Keratinocyte (primary cell): ENCODE measurements around the gene AHRR. TPM values are rescaled to one million over a fixed set of nuclear protein-coding genes. Genes with fewer than 3 reads are reported as not detected.

ENCODE experiments used
- DNase-seq: peaks from one replicate; pipeline ENCODE4 v3.0.0-alpha.2; 2011; ENCODE audit warnings: low read depth, missing footprints, low spot score
- FAIRE-seq: peaks from 2 replicates; lab custom pipeline; 2011; peaks lifted over from hg19 to GRCh38; lab: Jason Lieb, UNC
- H2AFZ ChIP-seq: 2 replicates; pipeline ENCODE4 v1.6.0; 2012; ENCODE audit warnings: low read length, control low read depth, inconsistent platforms; ENCODE audit not compliant: control insufficient read depth
- H3K27ac ChIP-seq: 2 replicates; pipeline ENCODE4 v1.5.1; 2011; ENCODE audit warnings: low read length; ENCODE audit not compliant: control insufficient read depth, insufficient read depth
- H3K27me3 ChIP-seq: 3 replicates; pipeline ENCODE4 v1.6.0; 2011; ENCODE audit warnings: low read length; ENCODE audit not compliant: control insufficient read depth, insufficient read depth; ENCODE audit errors: extremely low read depth
- H3K36me3 ChIP-seq, 2 experiments: 2 replicates in 1 of 2; 3 replicates in 1 of 2; pipeline ENCODE4 v1.5.1; 2011; ENCODE audit warnings: low read length in 2 of 2, mild to moderate bottlenecking in 1 of 2; ENCODE audit not compliant: control insufficient read depth in 2 of 2, insufficient read depth in 2 of 2; ENCODE audit errors: extremely low read depth in 1 of 2
- H3K4me1 ChIP-seq: 3 replicates; pipeline ENCODE4 v1.5.1; 2011; ENCODE audit warnings: low read length; ENCODE audit not compliant: control insufficient read depth, insufficient read depth; ENCODE audit errors: extremely low read depth
- H3K4me2 ChIP-seq: 3 replicates; pipeline ENCODE4 v1.6.0; 2011; ENCODE audit warnings: low read depth, low read length; ENCODE audit not compliant: control insufficient read depth, insufficient read depth; ENCODE audit errors: extremely low read depth
- H3K4me3 ChIP-seq, 3 experiments: fragments of 200-600 bp in 1 of 3; sonication (generic) in 1 of 3; 2 replicates in 2 of 3; 3 replicates in 1 of 3; pipeline ENCODE4 v1.5.1; 2011 to 2016; ENCODE audit warnings: low read length in 3 of 3, mild to moderate bottlenecking in 3 of 3, control low read depth in 2 of 3, inconsistent platforms in 1 of 3, low read depth in 1 of 3, mixed read lengths in 1 of 3, mixed run types in 1 of 3, moderate library complexity in 1 of 3; ENCODE audit not compliant: control insufficient read depth in 2 of 3, insufficient read depth in 2 of 3; ENCODE audit errors: extremely low read depth in 1 of 3
- H3K79me2 ChIP-seq: 2 replicates; pipeline ENCODE4 v1.6.0; 2012; ENCODE audit warnings: low read length; ENCODE audit not compliant: control insufficient read depth, insufficient read depth
- H3K9ac ChIP-seq: 3 replicates; pipeline ENCODE4 v1.6.0; 2011; ENCODE audit warnings: low read length; ENCODE audit not compliant: control insufficient read depth, insufficient read depth; ENCODE audit errors: extremely low read depth
- H3K9me1 ChIP-seq: 3 replicates; pipeline ENCODE4 v1.6.0; 2011; ENCODE audit warnings: low read length; ENCODE audit not compliant: control insufficient read depth, insufficient read depth; ENCODE audit errors: extremely low read depth
- H3K9me3 ChIP-seq: 2 replicates; pipeline ENCODE4 v1.5.1; 2012; ENCODE audit warnings: low read depth, low read length; ENCODE audit not compliant: control insufficient read depth
- H4K20me1 ChIP-seq: 3 replicates; pipeline ENCODE4 v1.6.0; 2011; ENCODE audit warnings: low read length; ENCODE audit not compliant: control insufficient read depth, insufficient read depth; ENCODE audit errors: extremely low read depth
- EZH2 ChIP-seq: IDR thresholded peaks from one replicate; pipeline ENCODE4 v1.6.1; 2012; ENCODE audit warnings: inconsistent platforms, mild to moderate bottlenecking, low read length, moderate library complexity
- dilution Hi-C: fragments of 300-500 bp; cut with MboI; formaldehyde crosslinking; loops from one replicate; pipeline ENCODE4 v1.7.0; 2020; ENCODE audit warnings: low sequenced_read_pairs; ENCODE audit not compliant: extremely low pct_ligation_motif_present
- polyA plus RNA-seq, 5 experiments: library from polyadenylated mRNA; depleted of rRNA in 3 of 5; stranded (reverse) in 3 of 5; stranded (forward) in 1 of 5; unstranded in 1 of 5; fragments of >200 nt; gene quantifications; 1 replicate in 1 of 5; 2 replicates in 3 of 5; 3 replicates in 1 of 5; pipeline versions ENCODE4 v1.2.1 to v1.2.3, GENCODE V29; 2011 to 2012; ENCODE audit warnings: missing spikeins in 2 of 5, low read depth in 1 of 5, low replicate concordance in 1 of 5
- TF ChIP-seq, protein P1 (sequence below), 3 experiments: IDR thresholded peaks in 1 of 3; conservative IDR thresholded peaks in 1 of 3; optimal IDR thresholded peaks in 1 of 3; 2 replicates in 2 of 3; 3 replicates in 1 of 3; pipeline versions ENCODE3 to v1.5.1; 2011; ENCODE audit warnings: low read length in 3 of 3, mild to moderate bottlenecking in 3 of 3, moderate library complexity in 2 of 3, control low read depth in 1 of 3, inconsistent platforms in 1 of 3; ENCODE audit not compliant: insufficient read depth in 2 of 3; ENCODE audit errors: extremely low read depth in 1 of 3

The AHRR gene
- polyA plus RNA-seq, 1 donor (not counting 4 experiments of a cell fraction or from before 2014, with no cell fraction given) = 0.24 TPM

DNA sequence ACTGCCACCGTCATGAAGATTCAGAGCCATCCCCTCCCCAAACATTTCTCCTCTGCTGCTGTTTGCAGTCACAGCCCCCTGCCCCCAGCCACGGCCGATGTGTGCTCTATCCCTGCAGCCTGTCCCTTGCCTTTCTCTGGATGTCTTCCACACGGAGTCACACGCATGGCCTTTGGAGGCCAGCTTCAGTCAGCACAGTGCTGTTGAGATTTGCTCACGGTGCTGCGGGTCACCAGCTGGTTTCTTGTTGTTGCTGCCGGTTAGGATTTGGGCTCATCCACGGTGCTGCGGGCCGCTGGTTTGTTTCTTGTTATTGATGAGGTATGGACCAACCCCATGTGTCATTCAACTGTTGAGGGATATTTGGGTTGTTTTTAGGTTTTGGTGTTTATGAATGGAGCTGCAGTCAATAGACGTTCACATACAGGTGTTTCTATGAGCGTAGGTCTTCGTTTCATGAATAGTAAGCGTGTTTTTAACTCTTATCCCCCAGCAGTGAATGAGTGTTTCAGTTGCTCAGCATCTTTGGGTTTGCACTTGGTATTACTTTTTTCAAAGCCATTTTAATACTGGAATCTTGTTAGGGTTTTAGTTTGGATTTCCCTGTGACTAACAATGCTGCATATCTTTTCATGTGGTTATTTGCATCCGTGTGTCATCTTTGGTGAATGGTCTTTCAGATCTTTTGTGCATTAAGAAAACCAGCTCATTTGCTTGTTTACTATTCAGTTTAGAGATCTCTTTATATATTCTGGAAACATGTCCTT, 57.6 kb downstream of the AHRR start:
- no peak overlapping the region for H3K4me2 ChIP-seq
- H3K9me1 ChIP-seq = no peaks in the 10 kb centered on the region
- no peak overlapping the region for H2AFZ ChIP-seq
- dilution Hi-C loops = no loop called here
- DNase-seq (no peak), FAIRE-seq (no peak)
- TF ChIP-seq EZH2 = no peak
- TF ChIP-seq, protein P1, sequence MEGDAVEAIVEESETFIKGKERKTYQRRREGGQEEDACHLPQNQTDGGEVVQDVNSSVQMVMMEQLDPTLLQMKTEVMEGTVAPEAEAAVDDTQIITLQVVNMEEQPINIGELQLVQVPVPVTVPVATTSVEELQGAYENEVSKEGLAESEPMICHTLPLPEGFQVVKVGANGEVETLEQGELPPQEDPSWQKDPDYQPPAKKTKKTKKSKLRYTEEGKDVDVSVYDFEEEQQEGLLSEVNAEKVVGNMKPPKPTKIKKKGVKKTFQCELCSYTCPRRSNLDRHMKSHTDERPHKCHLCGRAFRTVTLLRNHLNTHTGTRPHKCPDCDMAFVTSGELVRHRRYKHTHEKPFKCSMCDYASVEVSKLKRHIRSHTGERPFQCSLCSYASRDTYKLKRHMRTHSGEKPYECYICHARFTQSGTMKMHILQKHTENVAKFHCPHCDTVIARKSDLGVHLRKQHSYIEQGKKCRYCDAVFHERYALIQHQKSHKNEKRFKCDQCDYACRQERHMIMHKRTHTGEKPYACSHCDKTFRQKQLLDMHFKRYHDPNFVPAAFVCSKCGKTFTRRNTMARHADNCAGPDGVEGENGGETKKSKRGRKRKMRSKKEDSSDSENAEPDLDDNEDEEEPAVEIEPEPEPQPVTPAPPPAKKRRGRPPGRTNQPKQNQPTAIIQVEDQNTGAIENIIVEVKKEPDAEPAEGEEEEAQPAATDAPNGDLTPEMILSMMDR (optimal IDR thresholded peaks at IDR 0.05 in 1 of 3, IDR thresholded peaks at IDR 0.05 in 1 of 3, conservative IDR thresholded peaks at IDR 0.05 in 1 of 3; ENCODE audit: extremely low read depth in 1 of 3, insufficient read depth in 2 of 3, low read length in 3 of 3) = no peak
- peaks cover 2% of the 10 kb centered on the region for H3K4me1 ChIP-seq
- no peak overlapping the region for H3K27ac ChIP-seq
- no peak overlapping the region for H3K9ac ChIP-seq
- H3K4me3 ChIP-seq = no peak overlapping the region
- peaks cover 17% of the 10 kb centered on the region for H3K27me3 ChIP-seq
- no peaks in the 10 kb centered on the region for H3K79me2 ChIP-seq
- H3K36me3 ChIP-seq = no peaks in the 10 kb centered on the region
- H4K20me1 ChIP-seq = no peaks in the 10 kb centered on the region
- no peaks in the 10 kb centered on the region for H3K9me3 ChIP-seq

DNA sequence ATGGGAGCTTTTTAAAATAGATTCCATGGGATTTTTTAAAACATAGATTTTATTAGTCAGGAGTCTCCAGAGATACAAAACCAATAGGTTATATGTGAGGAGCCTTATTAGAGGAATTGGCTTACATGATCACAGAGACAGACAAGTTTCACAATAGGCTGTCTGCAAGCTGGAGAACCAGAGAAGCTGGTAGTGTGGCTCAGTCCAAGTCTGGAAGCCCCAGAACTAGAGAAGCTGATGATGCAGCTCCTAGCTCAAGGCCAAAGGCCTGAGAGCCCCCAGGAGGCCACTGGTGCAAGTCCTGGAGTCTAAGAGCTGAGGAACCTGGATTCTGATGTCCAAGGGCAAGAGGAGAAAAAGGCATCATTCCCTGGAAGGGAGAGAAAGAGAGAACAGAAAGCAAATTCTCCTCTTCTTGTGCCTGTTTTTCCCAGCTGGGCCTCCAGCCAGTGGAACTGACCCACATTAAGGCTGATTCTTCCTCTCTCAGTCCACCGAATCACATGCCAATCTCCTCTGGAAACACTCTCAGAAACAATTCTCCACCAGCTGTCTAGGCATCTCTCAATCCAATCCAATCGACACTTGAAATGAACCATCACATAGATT, 59.3 kb downstream of the AHRR start:
- Histone ChIP-seq H3K27ac (no peak overlapping the region), H3K4me3 (no peak overlapping the region), H3K4me2 (no peak overlapping the region), H3K9ac (no peak overlapping the region), H3K9me1 (no peaks in the 10 kb centered on the region), H3K4me1 (no peaks in the 10 kb centered on the region), H3K36me3 (no peaks in the 10 kb centered on the region), H3K27me3 (peaks cover 3% of the 10 kb centered on the region), H3K9me3 (no peaks in the 10 kb centered on the region), H3K79me2 (no peaks in the 10 kb centered on the region), H4K20me1 (no peaks in the 10 kb centered on the region), H2AFZ (no peak overlapping the region)
- FAIRE-seq (no peak), DNase-seq (no peak)
- TF ChIP-seq, protein P1 (optimal IDR thresholded peaks at IDR 0.05 in 1 of 3, IDR thresholded peaks at IDR 0.05 in 1 of 3, conservative IDR thresholded peaks at IDR 0.05 in 1 of 3; ENCODE audit: extremely low read depth in 1 of 3, insufficient read depth in 2 of 3, low read length in 3 of 3) = no peak
- no peak for TF ChIP-seq EZH2
- dilution Hi-C loops = no loop called here
